GM21423 (cell line): ENCODE results near the gene EPHB4.
"Not testable (repeated sequence)": the region's sequence is repeated elsewhere in the genome, so short reads cannot be mapped to it uniquely, and the experiment has no call there.

ENCODE experiments used
- ATAC-seq: cut with Tn5 transposase; IDR thresholded peaks from one replicate; pipeline ENCODE4 v1.9.1; 2021; ENCODE audit warnings: mild to moderate bottlenecking, moderate library complexity; ENCODE audit not compliant: unreplicated experiment

The EPHB4 gene

GRCh38 chr7:100791881-100792666, 35.2 kb downstream of the EPHB4 start:
- ATAC-seq, result no peak

- no peak for ATAC-seq
Measured at GRCh38 chr7:100789055-100789454, 38.3 kb downstream of the EPHB4 start.

DNA sequence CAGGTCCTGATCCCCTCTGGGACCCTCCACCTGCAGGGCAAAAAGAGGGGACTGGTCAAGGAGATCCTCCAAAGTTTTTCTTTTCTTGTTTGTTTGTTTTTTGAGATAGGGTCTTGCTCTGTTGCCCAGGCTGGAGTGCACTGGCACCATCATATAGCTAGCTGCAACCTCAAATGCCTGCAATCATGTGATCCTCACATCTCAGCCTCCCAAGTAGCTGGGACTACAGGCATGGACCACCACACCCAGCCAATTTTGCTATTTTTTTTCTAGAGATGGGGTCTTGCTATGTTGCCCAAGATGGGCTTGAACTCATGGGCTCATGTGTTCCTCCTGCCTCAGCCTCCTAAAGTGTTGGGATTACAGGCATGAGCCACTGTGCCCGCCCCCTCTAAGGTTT, 41.0 kb downstream of the EPHB4 start:
- ATAC-seq, result no peak

DNA sequence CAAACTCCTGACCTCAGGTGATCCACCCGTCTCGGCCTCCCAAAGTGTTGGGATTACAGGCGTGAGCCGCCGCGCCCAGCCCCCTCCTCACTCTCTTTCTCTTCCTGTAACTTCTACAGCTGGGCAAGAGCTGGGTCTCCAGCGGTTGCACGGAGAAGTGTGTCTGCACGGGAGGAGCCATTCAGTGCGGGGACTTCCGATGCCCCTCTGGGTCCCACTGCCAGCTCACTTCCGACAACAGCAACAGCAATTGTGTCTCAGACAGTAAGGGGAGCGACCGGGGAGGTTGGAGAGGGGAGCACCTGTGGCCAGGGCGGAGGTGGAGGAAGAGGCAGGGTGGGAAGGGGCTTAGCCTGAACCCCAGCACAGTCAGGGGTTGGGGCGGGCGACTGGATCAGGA, 41.4 kb downstream of the EPHB4 start:
- ATAC-seq, result no peak

DNA sequence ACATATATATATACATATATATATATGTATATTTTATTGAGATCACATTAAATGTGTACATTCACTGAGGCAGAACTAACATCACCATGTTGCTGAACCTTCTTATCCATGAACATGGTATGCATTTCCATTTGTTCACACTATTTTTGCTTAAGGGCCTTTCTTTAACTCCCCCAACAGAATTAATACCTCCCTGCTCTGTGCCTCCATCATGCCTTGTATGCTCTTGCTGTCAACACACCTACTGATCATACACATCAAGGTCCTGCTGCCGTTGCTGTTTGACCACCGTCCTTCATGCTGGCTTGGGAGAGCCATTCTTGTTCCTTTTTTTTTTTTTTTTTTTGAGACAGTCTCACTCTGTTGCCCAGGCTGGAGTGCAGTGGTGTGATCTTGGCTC, 43.5 kb downstream of the EPHB4 start:
- no peak for ATAC-seq

- ATAC-seq, result no peak
Measured at GRCh38 chr7:100781255-100781654, 46.1 kb downstream of the EPHB4 start.

GRCh38 chr7:100779359-100779758, 48.0 kb downstream of the EPHB4 start:
- ATAC-seq, result no peak

- no peak for ATAC-seq
Measured at GRCh38 chr7:100778061-100778621, 49.2 kb downstream of the EPHB4 start.

GRCh38 chr7:100773491-100773890, 53.8 kb downstream of the EPHB4 start:
- no peak for ATAC-seq

DNA sequence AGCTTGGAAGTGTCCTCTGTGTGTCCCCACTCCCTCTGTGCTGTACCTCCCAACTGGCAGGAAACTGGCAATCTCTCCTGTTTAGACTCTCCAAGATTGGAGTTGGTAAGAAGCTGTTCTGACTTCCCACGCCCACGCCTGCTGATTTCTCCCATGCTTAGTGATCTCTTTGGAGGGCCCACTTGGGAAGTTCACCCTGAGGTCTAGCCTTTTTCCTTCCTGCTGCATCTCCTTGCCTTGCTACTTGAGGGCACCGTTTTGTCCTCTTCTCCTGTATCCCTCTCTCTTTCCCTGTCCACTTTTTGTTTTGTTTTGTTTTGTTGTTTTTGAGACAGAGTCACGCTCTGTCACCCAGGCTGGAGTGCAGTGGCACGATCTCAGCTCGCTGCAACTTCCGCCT, 58.5 kb downstream of the EPHB4 start:
- no peak for ATAC-seq

DNA sequence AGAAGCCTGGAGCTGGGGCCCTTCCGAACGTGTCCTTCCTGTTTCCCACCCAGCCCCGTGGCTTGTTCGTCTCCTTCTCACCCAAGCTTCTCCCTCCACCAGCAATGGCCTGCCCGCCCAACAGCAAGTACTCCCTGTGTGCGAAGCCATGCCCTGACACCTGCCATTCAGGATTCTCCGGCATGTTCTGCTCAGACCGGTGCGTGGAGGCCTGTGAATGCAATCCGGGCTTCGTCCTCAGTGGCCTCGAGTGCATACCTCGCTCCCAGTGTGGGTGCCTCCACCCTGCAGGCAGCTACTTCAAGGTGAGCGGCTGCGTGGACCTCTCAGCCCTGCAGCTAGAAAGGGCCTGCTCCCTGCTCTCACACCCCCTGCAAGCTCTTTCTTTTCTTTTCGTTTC, 62.1 kb downstream of the EPHB4 start:
- no peak for ATAC-seq

DNA sequence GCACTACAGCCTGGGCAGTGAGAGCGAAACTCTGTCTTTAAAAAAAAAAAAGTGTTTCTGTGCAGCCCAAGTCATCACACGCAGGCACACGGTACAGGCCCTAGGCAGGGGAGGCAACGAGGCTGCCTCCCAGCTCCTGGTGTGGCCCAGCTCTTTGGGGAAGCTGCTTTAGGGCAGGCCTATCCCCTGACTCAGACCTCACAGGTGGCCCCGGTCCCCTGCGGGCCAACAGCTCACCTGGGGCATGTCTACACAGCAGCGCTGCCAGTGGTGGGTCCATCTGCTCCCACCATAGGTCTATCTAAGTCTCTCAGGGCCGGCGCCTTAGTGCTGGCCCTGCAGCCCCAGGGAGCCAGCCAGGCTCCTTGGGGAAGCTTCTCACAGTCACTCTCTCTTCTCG, 62.5 kb downstream of the EPHB4 start:
- no peak for ATAC-seq

- ATAC-seq, result no peak
Measured at GRCh38 chr7:100763556-100764140, 63.7 kb downstream of the EPHB4 start.

DNA sequence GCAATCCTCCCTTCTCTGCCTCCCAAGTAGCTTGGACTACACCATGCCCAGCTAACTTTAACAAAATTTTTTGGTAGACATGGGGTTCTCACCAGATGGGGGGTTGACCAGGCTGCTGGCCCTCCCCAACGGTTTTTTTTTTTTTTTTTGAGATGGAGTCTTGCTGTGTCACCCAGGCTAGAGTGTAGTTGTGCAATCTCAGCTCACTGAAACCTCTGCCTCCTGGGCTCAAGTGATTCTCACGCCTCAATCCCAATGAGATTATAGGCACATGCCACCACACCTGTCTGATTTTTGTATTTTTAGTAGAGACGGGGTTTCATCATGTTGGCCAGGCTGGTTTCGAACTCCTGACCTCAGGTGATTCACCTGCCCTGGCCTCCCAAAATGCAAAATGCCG, 64.5 kb downstream of the EPHB4 start:
- not testable (repeated sequence) for ATAC-seq

GRCh38 chr7:100759357-100760171, 67.8 kb downstream of the EPHB4 start:
- no peak for ATAC-seq

GRCh38 chr7:100753750-100754149, 73.6 kb downstream of the EPHB4 start:
- ATAC-seq, result no peak

GRCh38 chr7:100752994-100753393, 74.3 kb downstream of the EPHB4 start:
- ATAC-seq, result no peak
